A549 (cell line): ENCODE results near the gene SLC30A3.
A peak's percentile ranks its signal among the peaks of the same experiment; 100 is the strongest.

ENCODE experiments used
- CHD2 ChIP-seq: fragments of 150-350 bp; IDR thresholded peaks from 2 replicates; pipeline ENCODE4 v1.6.1; 2014; ENCODE audit warnings: low read length; ENCODE audit not compliant: partially characterized antibody
- CHD4 ChIP-seq: fragments of 200-600 bp; sonication (generic); IDR thresholded peaks from 2 replicates; pipeline ENCODE4 v1.6.1; 2016; ENCODE audit warnings: antibody characterized with exemption, mild to moderate bottlenecking, borderline replicate concordance
- CTCF ChIP-seq: fragments of >200 bp; sonication (Bioruptor Twin); formaldehyde crosslinking; IDR thresholded peaks from 3 replicates; pipeline ENCODE4 v1.5.1; 2016
- EP300 ChIP-seq, 2 experiments: fragments of >200 bp; sonication (Bioruptor Twin); formaldehyde crosslinking; IDR thresholded peaks; 2 replicates in 1 of 2; 3 replicates in 1 of 2; pipeline ENCODE4 v1.6.1; 2016 to 2017
- POLR2A ChIP-seq: IDR thresholded peaks from 2 replicates; pipeline ENCODE4 v1.6.1; 2012; ENCODE audit warnings: mild to moderate bottlenecking, low read length
- RCOR1 ChIP-seq: fragments of 150-350 bp; IDR thresholded peaks from 2 replicates; pipeline ENCODE4 v1.6.1; 2014; ENCODE audit warnings: antibody characterized with exemption, low read length, low read depth
- RFX5 ChIP-seq: fragments of 450-650 bp; IDR thresholded peaks from 2 replicates; pipeline ENCODE4 v1.7.1; 2014; ENCODE audit warnings: antibody characterized with exemption, mild to moderate bottlenecking, moderate library complexity
- TF ChIP-seq, protein P1 (sequence below): fragments of 200-600 bp; sonication (generic); IDR thresholded peaks from 2 replicates; pipeline ENCODE4 v1.6.1; 2016; ENCODE audit warnings: antibody characterized with exemption, mild to moderate bottlenecking, moderate library complexity

GRCh38 chr2:27303093-27304025, 40.5 kb upstream of the SLC30A3 start:
- TF ChIP-seq CHD4 (no peak), RCOR1 (no peak), CTCF (peak; percentile 97), EP300 (IDR thresholded peaks at IDR 0.05) (no peak), POLR2A (no peak), CHD2 (no peak), RFX5 (no peak)
- TF ChIP-seq, protein P1, sequence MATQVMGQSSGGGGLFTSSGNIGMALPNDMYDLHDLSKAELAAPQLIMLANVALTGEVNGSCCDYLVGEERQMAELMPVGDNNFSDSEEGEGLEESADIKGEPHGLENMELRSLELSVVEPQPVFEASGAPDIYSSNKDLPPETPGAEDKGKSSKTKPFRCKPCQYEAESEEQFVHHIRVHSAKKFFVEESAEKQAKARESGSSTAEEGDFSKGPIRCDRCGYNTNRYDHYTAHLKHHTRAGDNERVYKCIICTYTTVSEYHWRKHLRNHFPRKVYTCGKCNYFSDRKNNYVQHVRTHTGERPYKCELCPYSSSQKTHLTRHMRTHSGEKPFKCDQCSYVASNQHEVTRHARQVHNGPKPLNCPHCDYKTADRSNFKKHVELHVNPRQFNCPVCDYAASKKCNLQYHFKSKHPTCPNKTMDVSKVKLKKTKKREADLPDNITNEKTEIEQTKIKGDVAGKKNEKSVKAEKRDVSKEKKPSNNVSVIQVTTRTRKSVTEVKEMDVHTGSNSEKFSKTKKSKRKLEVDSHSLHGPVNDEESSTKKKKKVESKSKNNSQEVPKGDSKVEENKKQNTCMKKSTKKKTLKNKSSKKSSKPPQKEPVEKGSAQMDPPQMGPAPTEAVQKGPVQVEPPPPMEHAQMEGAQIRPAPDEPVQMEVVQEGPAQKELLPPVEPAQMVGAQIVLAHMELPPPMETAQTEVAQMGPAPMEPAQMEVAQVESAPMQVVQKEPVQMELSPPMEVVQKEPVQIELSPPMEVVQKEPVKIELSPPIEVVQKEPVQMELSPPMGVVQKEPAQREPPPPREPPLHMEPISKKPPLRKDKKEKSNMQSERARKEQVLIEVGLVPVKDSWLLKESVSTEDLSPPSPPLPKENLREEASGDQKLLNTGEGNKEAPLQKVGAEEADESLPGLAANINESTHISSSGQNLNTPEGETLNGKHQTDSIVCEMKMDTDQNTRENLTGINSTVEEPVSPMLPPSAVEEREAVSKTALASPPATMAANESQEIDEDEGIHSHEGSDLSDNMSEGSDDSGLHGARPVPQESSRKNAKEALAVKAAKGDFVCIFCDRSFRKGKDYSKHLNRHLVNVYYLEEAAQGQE: no peak
